Endometrium (tissue), 2 donors: ENCODE measurements around the gene EMCN.
A peak's percentile ranks its signal among the peaks of the same experiment; 100 is the strongest.
"Not testable (repeated sequence)": the region's sequence is repeated elsewhere in the genome, so short reads cannot be mapped to it uniquely, and the experiment has no call there.

Experiments used
- FAIRE-seq: peaks from 2 replicates; lab custom pipeline; 2012; peaks lifted over from hg19 to GRCh38; lab: Jason Lieb, UNC
- donor health status: control.
- donor health status: control.

EMCN gene, protein sequence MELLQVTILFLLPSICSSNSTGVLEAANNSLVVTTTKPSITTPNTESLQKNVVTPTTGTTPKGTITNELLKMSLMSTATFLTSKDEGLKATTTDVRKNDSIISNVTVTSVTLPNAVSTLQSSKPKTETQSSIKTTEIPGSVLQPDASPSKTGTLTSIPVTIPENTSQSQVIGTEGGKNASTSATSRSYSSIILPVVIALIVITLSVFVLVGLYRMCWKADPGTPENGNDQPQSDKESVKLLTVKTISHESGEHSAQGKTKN

DNA sequence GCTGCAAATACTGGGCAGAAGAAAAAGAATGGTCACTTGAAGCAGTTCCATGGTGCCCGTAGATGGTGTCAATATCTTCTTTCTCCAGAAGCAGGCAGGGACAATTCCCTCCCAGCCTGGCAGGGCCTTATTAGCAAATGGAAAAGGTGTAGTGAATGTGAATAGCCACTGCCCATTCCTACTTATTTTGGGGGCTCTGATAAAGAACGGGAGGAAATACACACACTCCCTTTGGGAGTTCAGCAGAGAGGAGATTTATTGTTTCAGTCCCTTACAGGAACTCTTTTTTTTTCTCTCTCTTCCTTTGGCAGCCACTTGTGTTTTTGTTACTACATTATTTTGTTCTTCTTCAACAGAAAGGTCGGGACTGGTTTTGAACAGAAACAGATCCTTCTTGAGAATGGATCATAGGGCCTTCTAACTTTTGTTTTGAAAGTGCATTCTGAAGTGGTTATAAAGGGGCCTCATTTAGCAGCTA lies at the start of gene EMCN:
TSS of gene EMCN (minus strand) at position 159 of the 478 bp plus-strand sequence. CDS start at position 51, 108 bp downstream.
- peak; percentile 86 for FAIRE-seq

DNA sequence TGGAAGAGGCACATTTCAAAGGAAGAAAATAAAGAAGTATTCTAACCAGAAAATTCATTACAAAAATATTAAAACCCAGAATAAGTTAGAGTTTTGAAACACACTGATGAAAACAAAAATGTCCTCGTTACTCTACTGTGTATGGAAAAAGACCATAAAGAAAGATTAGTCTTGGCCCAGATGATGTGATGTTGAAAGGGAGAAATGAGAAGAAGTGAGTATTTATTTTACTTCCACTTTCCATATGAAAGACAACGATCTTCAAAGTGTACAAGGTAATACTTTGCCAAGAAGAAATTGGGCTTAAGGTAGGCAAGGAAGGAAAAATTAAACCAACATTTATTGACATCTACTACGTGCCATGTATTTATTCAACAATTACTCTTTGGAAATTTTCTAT lies 48.6 kb upstream of the EMCN start:
- no peak for FAIRE-seq

DNA sequence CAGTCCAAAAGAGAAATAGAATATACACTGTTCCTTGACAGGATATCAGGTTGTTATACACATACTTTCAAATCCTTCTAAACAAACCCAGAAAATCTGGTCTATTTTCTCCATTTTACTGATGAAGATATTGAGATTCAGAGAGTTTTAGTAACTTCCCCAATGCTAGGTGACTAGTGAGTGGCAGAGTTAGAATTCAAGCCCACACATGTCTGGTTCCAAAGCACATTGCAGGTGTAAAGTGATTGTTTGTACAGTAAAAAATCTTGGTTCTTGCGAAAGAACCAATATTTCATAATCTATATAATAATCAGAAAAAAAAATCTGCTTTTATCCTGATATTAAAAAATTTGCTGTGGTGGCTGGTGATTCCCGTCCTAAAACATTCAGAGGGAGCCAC lies 39.5 kb upstream of the EMCN start:
- no peak for FAIRE-seq

DNA sequence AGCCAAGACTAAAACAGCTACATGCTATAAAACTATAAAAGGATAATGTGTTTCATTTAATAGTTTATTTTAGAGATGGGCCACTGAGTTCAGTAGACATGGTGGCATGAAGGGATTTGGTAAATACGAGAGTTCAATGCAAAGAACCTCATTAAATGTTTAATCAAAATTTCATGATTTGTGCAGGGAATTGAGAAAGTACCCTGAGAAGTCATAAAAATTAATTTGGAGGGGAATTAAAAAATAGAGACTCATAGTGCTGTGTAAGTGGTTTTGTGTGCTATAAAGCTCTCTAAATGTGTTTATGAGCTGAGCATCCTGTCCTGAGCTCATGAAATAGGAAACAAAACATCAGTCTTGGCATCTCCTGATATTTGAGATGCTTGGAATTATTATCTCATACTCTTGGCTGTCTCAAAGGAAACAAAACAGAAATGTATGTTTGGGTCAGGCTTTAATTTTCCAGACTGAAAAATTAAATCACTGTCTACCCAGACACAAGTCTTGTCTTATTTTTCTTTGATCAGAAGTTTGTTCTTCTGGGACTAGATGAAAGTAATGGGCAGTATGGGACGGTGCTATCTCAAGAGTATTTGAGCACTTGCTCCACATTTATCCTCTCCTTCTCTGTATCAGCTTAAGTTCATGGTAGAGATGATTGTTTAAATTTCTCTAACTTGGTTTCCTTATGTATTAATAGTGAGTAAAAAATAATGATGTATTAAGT lies 38.0 kb upstream of the EMCN start:
- FAIRE-seq = peak; percentile 90

DNA sequence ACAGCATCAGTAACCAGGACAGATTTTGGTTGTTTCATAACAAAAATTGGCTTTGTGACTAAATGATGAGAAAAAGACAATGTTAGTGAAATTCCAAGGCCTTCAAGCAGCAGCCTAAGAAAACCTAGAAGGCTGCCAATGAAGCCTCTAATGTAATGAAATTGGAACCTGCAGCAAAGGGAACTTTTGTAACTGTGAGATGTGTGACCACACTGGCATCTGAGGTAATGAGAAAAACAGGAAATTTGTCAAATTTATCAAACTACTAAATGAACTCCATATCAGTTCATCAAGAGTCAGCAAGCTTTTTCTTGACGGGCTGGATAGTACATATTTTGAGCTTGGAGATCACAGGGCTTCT lies 30.4 kb upstream of the EMCN start:
- no peak for FAIRE-seq

DNA sequence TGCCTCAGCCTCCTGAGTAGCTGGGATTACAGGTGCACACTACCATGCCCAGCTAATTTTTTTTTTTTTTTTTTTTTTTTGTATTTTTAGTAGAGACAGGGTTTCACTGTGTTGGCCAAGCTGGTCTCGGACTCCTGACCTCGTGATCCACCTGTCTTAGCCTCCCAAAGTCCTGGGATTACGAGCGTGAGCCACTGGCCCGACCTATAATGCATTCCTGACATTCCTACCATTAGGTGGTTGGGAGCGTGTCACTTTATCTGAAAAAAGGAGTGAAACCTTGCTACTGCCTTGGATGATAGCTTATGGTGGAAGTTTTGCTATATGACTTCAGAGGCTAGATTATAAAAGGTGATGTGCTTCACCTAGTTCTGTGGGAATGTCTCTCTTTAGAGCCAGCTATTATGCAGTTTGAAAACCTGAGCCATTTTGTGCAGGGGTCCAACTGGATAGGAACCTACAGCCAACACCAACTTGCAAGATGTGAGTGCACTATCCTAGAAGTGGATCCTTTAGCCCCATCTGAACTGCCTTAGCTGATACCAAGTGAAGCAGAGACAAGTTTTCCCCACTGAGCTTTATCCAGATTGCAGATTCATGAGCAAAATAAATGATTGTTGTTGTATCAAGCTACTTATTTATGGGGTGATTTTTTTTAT lies 29.8 kb upstream of the EMCN start:
- no peak for FAIRE-seq

DNA sequence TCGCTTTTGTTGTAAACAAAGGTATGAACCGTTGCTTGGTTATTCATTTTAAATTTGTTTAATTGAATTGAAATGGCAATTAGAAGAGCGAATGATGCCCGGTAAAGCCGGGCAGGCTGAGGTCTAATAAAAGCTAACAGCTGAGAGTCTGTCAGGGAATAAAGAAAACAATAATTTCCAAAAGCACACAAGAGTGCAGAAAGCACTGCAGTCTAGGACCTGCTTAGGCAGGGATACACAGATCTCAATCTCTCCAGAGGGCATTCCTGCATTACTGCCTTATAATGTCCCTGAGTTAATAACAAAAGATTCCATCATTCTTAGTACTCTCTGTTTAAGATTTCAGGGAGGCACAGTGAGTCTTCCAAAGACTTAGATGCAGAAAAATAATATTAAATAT lies 27.6 kb upstream of the EMCN start:
- no peak for FAIRE-seq

DNA sequence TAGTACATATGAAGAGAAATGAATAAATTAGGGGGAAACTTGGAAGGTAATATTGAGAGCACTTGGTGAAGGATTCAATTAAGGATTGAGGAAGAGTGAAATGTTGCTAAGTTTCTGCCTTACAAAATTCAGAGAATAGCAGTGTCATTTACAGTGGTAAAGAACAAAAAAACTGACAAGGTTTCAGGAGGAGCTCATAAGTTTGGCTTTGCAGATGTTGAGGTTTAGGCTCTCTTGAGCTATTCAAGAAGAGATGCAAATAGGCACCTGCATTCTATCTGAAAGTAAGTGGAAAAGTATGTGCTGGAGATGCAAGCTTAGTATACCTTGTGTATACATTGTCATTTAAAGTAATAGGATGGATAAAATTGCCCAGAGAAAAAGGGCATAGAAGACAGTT lies 22.3 kb upstream of the EMCN start:
- FAIRE-seq = no peak

DNA sequence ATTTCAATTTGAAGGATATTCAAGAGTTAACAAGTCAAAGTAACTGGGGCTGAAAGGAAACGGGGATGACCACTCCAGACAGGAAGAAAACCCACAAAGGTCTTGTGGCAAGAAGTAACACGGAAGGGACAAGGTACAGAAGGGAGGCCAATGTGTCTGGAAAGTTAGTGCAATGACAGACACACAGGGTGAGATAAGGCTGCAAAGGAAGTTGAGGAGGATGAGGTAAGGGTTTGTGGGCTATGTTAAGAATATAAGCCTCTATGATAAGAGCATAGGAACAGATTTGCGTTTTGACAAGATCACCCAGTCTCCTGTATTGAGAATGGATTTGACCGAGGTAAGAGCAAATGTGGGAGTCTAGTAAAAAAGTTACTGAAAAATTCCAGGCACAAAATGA lies 21.9 kb upstream of the EMCN start:
- FAIRE-seq = no peak

DNA sequence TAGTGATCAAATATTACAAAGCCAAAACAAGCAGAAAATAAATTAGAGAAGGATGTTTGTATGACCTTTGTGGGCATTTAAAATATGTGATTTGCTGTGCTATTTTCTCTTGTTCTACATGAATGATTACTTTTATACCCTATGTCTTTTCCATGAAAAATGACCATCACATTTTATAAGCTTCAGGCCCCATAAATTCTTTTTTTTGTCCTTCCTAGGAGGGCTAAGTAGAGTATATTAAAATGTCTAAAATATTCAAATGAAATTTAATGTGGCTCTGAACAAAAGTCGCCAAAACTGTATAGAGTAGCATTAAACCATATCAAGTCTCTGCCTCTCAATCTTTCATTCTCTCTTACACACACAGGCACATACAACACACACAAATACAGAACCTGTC lies 15.9 kb upstream of the EMCN start:
- FAIRE-seq = no peak

DNA sequence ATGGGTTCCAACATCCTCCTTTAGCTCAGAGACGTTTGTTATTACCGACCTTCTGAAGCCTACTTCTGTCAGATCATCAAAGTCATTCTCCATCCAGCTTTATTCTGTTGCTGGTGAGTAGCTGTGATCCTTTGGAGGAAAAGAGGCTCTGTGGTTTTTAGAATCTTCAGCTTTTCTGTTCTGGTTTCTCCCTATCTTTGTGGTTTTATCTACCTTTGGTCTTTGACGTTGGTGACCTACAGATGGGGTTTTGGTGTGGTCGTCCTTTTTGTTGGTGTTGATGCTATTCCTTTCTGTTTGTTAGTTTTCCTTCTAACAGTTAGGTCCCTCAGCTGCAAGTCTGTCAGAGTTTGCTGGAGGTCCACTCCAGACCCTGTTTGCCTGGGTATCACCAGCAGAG lies 12.3 kb upstream of the EMCN start:
- not testable (repeated sequence) for FAIRE-seq

DNA sequence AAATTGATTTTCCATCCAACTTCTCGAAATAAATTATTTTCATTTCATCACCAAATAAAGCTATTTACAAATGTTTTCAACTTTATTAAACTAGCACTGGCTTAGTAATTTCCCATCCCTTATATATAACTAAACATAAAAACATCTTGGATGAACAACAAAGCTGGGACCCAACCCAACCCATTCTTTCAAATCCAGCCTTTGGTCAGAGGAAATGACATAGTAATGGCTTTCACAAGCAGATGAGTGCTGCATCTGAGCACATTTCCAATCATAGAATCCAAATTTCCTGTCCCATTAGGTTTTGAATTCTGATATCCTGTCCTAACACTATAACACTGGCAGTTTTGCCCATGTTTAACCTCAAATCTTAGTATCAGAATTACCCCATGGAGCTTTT lies 7.9 kb upstream of the EMCN start:
- FAIRE-seq = peak; percentile 85

DNA sequence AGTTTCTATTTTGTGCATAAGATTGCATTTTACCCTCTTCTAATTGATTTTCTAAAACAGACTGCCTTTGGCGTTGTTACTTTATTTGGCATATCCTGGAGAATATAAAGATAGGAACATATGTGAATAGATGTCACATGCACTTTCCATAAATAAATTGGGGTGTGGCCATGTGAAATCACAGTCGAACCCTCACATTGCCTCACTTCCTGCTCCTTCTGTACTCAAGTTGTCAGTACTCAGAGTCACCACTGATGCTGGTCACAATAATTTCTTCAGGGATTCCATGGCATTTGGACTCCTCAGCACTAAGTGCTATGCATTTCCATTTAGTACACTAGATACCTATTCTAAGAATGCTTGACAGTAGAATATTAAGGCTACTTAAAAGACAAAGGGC lies 1.4 kb upstream of the EMCN start:
- FAIRE-seq = no peak

DNA sequence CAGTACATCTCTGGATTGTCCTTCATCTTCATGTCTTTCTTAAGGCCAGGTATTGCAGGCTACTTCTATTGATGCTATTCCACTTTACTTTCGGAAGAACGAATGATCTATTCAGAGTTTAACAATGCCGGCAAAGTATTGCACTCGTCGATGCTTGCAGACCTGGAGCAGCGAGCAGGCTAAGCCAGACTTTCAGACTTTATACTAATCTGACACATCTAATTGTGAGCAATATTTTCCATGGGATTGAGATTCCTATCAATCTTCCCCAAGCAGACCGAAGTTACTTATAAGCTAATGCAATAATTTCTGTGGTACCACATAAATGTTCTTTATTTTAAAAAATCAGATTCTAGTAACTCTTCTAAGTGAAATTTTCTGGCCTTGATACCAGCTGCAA lies 1.6 kb downstream of the EMCN start:
- no peak for FAIRE-seq

DNA sequence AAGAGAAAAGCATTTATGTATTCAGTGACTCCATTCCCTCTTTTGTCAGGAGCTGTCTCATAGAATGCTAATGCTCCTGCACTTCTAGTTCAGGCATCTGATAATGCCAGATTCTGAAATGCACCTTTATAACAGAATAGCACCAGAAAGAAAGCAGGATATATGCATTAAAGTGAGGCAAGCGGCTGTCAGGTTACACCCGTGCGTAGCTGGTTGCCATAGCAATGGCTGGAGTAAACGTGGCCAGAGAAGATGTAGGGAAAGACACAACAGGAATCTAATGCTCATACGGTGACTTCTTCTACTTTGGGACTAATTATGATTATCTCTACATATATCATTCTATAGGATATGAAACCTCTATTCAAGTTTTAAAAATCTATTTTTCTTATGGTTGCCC lies 5.9 kb downstream of the EMCN start:
- FAIRE-seq = no peak

DNA sequence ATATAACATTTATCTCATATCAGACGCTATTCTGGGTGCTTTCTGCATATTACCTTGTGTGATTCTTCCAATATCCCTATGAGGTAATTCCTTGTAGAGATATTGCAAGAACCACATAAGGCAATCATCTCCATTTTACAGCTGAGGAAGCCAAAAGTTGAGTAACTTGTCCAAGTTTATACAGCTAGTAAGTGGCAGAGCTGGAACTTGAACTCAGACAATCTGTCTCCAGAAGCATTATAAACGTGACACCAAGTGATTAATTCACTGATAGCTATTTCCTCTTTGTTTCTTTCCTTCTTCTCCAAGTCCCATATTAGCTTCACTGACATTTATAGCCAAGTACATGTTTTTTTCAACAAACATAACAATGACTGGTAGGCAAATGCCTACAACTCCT lies 7.3 kb downstream of the EMCN start:
- FAIRE-seq = no peak

DNA sequence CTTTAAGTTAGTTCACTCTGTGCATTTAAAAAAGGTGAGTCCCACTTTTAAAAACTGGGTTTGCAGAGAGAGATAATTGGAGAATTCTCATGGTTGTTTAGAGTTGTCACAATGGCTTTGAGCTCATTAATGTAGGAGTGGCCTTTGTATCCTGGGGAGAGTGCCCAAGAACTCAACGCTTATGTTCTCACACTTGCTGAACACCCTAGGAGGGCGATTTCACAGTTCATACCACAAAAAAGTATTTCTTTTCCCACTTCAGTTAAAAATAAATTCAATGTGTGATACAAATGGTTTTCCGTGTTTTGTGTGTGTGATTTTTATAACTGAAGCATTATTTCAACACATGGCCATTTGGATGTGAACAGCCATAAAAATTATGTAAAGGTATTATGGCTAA lies 8.4 kb downstream of the EMCN start:
- no peak for FAIRE-seq

DNA sequence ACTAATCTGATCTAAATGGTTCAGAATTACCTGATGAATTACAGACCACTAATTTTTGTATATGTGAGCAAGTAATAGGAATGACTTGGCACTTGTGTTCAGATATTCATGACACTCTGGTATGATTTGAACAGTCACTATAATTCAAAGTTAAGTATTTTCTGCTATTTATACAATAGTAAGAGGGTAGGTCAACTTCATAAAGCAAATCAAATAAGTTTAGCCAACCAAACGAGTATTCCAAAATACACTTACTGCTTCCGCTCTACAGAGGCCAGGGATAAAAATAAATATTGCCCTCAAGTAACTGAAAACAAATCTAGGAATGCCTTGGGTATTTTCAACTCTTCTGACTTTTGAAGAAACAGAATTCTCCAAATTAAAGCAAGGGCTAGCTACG lies 9.1 kb downstream of the EMCN start:
- FAIRE-seq = no peak

DNA sequence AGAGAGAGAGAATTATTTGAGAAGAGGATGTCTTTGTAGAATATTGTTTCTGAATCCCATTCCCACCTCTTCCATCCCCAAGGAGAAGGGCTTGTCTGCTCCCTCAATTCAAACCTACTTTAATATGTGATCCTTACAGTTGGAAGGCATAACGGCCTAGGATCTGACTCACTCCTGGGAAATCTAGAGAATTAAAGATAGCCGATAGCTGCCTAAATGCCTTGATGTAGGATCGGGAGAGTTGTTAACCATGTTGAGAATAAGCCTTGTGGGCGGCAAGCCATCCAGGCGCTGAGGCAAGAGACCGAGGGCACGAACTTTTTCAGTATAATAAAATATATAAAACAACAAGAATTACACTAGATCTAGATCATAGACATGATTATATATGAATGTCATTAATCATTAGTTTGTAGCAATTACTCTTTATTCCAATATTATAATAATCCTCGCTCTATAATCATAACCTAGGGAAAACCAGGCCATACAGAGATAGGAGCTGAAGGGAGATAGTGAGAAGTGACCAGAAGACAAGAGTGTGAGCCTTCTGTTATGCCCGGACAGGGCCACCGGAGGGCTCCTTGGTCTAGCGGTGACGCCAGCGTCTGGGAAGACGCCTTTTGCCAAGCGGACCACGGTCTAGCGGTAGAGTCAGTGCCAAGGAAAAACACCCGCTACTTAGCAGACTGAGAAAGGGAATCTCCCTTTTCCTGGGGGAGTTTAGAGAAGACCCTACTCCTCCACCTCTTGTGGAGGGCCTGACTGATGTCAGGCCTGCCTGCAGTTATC lies 13.5 kb downstream of the EMCN start:
- FAIRE-seq = no peak

DNA sequence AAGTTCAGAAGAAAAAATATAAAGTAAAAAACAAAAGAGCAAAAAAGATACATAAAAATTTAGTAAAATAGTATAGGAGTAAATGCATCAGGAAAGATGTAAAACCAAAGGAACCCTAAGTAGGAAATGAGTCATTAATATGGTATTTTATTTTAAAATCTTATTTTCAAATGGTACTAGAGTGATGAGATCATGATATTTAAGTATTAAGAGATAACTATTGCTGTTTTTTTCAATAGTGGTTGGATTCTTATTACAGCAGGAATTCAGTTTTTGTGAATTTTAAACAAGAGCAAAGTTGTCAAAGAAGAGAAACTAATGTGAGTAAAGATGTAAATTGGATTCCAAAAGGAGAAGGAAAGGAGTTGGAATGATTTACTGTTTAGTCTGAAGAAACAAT lies 20.0 kb downstream of the EMCN start:
- no peak for FAIRE-seq

DNA sequence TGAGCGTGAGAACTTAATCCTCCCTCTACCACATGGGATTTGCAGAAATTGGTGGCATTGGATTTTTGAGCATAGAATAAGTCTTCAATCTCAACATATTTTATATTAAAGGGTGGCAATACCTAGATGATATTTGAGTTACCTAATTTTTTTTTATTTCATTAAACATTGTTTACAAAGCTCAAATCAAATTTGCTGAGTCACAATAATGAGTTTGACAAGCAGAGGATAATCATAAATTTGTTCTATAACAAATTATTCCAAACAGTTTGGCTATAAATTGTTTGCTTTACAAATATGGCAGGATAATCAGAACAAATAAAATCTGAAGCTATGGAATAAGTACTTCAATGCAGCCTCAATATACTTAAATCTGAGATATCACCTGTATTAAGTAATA lies 22.7 kb downstream of the EMCN start:
- no peak for FAIRE-seq

DNA sequence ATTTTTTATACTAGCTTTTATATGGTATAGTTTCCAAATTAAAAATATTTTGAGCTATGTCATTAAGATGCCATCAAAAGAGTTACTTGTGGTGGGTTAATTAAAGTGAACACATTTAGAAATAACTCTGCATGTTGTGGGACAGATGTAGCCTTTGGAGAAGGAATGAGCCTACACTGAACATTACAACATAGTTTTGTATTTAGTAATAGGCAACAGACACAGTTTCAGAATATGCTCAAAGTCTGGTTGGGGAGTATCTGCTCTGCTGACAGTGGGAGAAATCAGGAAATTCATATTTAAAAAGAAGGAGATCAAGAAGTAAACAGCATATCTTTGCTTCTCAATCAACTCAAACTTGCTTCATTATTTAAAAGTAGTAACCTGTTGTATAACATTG lies 23.7 kb downstream of the EMCN start:
- no peak for FAIRE-seq

DNA sequence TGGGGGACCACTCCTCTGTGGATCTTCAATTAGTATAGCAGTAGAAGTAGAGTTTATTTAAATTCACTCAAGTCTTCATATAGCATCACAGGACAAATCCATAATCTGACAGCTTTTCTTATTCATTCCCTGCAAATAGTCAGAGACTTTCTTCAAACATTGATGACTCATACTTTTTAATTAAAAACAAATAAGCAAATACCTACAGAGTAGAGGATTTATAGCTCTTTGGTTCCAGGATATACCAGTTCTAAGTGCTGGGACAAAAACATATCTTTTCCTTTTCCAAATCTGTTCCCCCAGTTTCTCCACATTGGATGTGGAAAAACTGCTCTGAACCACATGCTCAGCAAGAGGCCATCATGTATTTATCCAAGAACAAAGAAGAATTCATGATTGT lies 24.1 kb downstream of the EMCN start:
- FAIRE-seq = no peak
